PC-9 (cell line): ENCODE measurements around the gene SOS1. TPM values are rescaled to one million over a fixed set of nuclear protein-coding genes. Genes with fewer than 3 reads are reported as not detected.

Experiments used
- BruUV-seq: library from RNA; stranded (reverse); fragments of 400-500 nt; replicated peaks from 2 replicates; lab custom pipeline; 2021; lab: Mats Ljungman, UMichigan
- CTCF ChIA-PET: fragments of 300-600 bp; sonication (Branson Sonifier 250); formaldehyde crosslinking; loops from one replicate; lab custom pipeline; 2022; ENCODE audit warnings: antibody characterized with exemption; lab: Charles Lee
- POLR2A ChIA-PET: fragments of 300-600 bp; sonication (Branson Sonifier 250); formaldehyde crosslinking; loops from one replicate; lab custom pipeline; 2022; ENCODE audit warnings: antibody characterized with exemption; ENCODE audit not compliant: unreplicated experiment; lab: Charles Lee
- DNase-seq, 2 experiments: peaks; one replicate each; pipeline versions ENCODE4 v3.0.0 to v3.0.0-alpha.2; 2015 to 2022; ENCODE audit warnings: mixed read lengths in 1 of 2
- H2AFZ ChIP-seq: fragments of 200-600 bp; sonication (generic); 2 replicates; pipeline ENCODE4 v1.8.1; 2017; ENCODE audit warnings: antibody characterized with exemption
- H3F3A ChIP-seq: fragments of 200-600 bp; sonication (generic); 2 replicates; pipeline ENCODE4 v1.8.1; 2017; ENCODE audit warnings: antibody characterized with exemption, mild to moderate bottlenecking, low read depth; ENCODE audit not compliant: insufficient read depth
- H3K27ac ChIP-seq: fragments of 200-600 bp; sonication (generic); 2 replicates; pipeline ENCODE4 v1.6.1; 2016; ENCODE audit warnings: mixed run types
- H3K27me3 ChIP-seq: fragments of 200-600 bp; sonication (generic); 2 replicates; pipeline ENCODE4 v1.6.1; 2016; ENCODE audit warnings: low read depth, mixed run types; ENCODE audit not compliant: insufficient read depth
- H3K36me3 ChIP-seq: fragments of 200-600 bp; sonication (generic); 2 replicates; pipeline ENCODE4 v1.6.1; 2016; ENCODE audit warnings: low read depth, mixed run types
- H3K4me1 ChIP-seq: fragments of 200-600 bp; sonication (generic); replicated peaks from 2 replicates; pipeline ENCODE4 v1.6.1; 2016; ENCODE audit warnings: mixed run types; ENCODE audit not compliant: insufficient read depth
- H3K4me2 ChIP-seq: fragments of 200-600 bp; sonication (generic); 2 replicates; pipeline ENCODE4 v1.6.1; 2017; ENCODE audit warnings: mixed run types
- H3K4me3 ChIP-seq: fragments of 200-600 bp; sonication (generic); 2 replicates; pipeline ENCODE4 v1.6.1; 2016; ENCODE audit warnings: mixed run types
- H3K79me2 ChIP-seq: fragments of 200-600 bp; sonication (generic); 2 replicates; pipeline ENCODE4 v1.6.1; 2017; ENCODE audit warnings: low read depth, mixed run types
- H3K9me2 ChIP-seq: fragments of 200-600 bp; sonication (generic); 2 replicates; pipeline ENCODE4 v1.8.1; 2017; ENCODE audit warnings: mild to moderate bottlenecking; ENCODE audit not compliant: insufficient read depth
- H3K9me3 ChIP-seq: fragments of 200-600 bp; sonication (generic); 2 replicates; pipeline ENCODE4 v1.8.1; 2016; ENCODE audit warnings: low read depth; ENCODE audit not compliant: insufficient read depth
- H4K20me1 ChIP-seq: fragments of 200-600 bp; sonication (generic); 2 replicates; pipeline ENCODE4 v1.8.1; 2017; ENCODE audit not compliant: insufficient read depth
- CTCF ChIP-seq: fragments of 200-600 bp; sonication (generic); conservative IDR thresholded peaks from 2 replicates; pipeline ENCODE4 v1.6.1; 2017; ENCODE audit warnings: mixed run types, antibody characterized with exemption, mild to moderate bottlenecking, moderate library complexity
- EZH2 ChIP-seq: fragments of 200-600 bp; sonication (generic); IDR thresholded peaks from 2 replicates; pipeline ENCODE4 v1.8.0; 2017; ENCODE audit warnings: antibody characterized with exemption, low read depth
- intact Hi-C: fragments of 100-400 bp; cut with micrococcal nuclease; formaldehyde crosslinking; loops from one replicate; pipeline ENCODE4 v1.10.0; 2022; ENCODE audit not compliant: unreplicated experiment
- total RNA-seq: library from RNA; stranded (reverse); gene quantifications from 2 replicates; pipeline ENCODE4 v1.2.3, GENCODE V29; 2021

The SOS1 gene
- total RNA-seq, 1 experiment from 2014 or later: 34.7 TPM

GRCh38 chr2:38959466-38959865, 161.4 kb downstream of the SOS1 start:
- POLR2A ChIA-PET: interaction anchor here (0.9 kb wide), 1 partner anchor 208 kb away, joined by 7 read pairs; no protein-coding TSS in a partner anchor
- H3K4me3 ChIP-seq: no peak overlapping the region
- no peaks in the 10 kb centered on the region for H4K20me1 ChIP-seq
- no peak overlapping the region for H2AFZ ChIP-seq
- H3K36me3 ChIP-seq: no peaks in the 10 kb centered on the region
- no peaks in the 10 kb centered on the region for H3K79me2 ChIP-seq
- H3K27ac ChIP-seq: no peak overlapping the region
- H3K4me2 ChIP-seq: no peak overlapping the region
- H3K9me3 ChIP-seq: no peaks in the 10 kb centered on the region
- no TSS peak for BruUV-seq
- H3K4me1 ChIP-seq: no peaks in the 10 kb centered on the region
- DNase-seq: no peak
- CTCF ChIA-PET: interaction anchor here (1.2 kb wide), 1 partner anchor 12 kb away, joined by 3 read pairs; no protein-coding TSS in a partner anchor
- TF ChIP-seq EZH2: no peak
- TF ChIP-seq CTCF: no peak
- no peaks in the 10 kb centered on the region for H3K9me2 ChIP-seq
- H3K27me3 ChIP-seq: no peaks in the 10 kb centered on the region
- intact Hi-C loops: no loop called here
- no peaks in the 10 kb centered on the region for H3F3A ChIP-seq

GRCh38 chr2:38957972-38958371, 162.9 kb downstream of the SOS1 start:
- Histone ChIP-seq H3K4me2 (no peak overlapping the region), H3K4me1 (no peaks in the 10 kb centered on the region), H3K27ac (no peak overlapping the region), H3K4me3 (no peak overlapping the region), H3K36me3 (no peaks in the 10 kb centered on the region), H3K9me3 (no peaks in the 10 kb centered on the region), H2AFZ (no peak overlapping the region), H3K9me2 (no peaks in the 10 kb centered on the region), H3K79me2 (no peaks in the 10 kb centered on the region), H3K27me3 (no peaks in the 10 kb centered on the region), H4K20me1 (no peaks in the 10 kb centered on the region), H3F3A (no peaks in the 10 kb centered on the region)
- TF ChIP-seq EZH2 (no peak), CTCF (no peak)
- no TSS peak for BruUV-seq
- DNase-seq: no peak
- POLR2A ChIA-PET: no interaction called here
- CTCF ChIA-PET: no interaction called here
- intact Hi-C loops: no loop called here

GRCh38 chr2:38951766-38952165, 169.1 kb downstream of the SOS1 start:
- Histone ChIP-seq H3K79me2 (no peaks in the 10 kb centered on the region), H3K27ac (no peak overlapping the region), H3K36me3 (no peaks in the 10 kb centered on the region), H3K27me3 (no peaks in the 10 kb centered on the region), H3F3A (peaks cover 16% of the 10 kb centered on the region), H3K4me1 (peaks cover 15% of the 10 kb centered on the region), H3K9me3 (no peaks in the 10 kb centered on the region), H3K4me2 (no peak overlapping the region), H2AFZ (no peak overlapping the region), H4K20me1 (no peaks in the 10 kb centered on the region; the same call in 1 of the 2 replicates), H3K9me2 (no peaks in the 10 kb centered on the region), H3K4me3 (no peak overlapping the region)
- intact Hi-C loops: no loop called here
- TF ChIP-seq CTCF: no peak
- no peak for TF ChIP-seq EZH2
- ChIA-PET CTCF (no interaction called here), POLR2A (no interaction called here)
- BruUV-seq: no TSS peak
- no peak for DNase-seq
